ENCODE data around the gene CNNM2.

- no peak for TF ChIP-seq CTCF (IDR thresholded peaks at IDR 0.05)
- TF ChIP-seq POLR2A (IDR thresholded peaks at IDR 0.05): no peak
Measured at GRCh38 chr10:102988404-102989314, 70.6 kb downstream of the CNNM2 start.

Measured in body of pancreas (tissue), 4 donors.